Measurements from ENCODE around the gene CTIF. TPM values are rescaled to one million over a fixed set of nuclear protein-coding genes. Genes with fewer than 3 reads are reported as not detected.

Gene CTIF
- polyA plus RNA-seq, 1 of the 3 experiments (the other 2 are of a cell fraction) = 47.2 TPM

- Histone ChIP-seq H3K36me3 (replicated peaks in 1 of 2; ENCODE audit: control insufficient read depth in 1 of 2, insufficient read depth in 2 of 2, low read length in 1 of 2) (no peaks in the 10 kb centered on the region), H3K9me2 (no peaks in the 10 kb centered on the region), H3K27ac (ENCODE audit: low read depth in 2 of 2, low read length in 1 of 2) (peak overlapping the region in 1 of 2 experiments; percentile 50; a peak in 1 of 4 replicates), H2AFZ (ENCODE audit: low read depth) (no peak overlapping the region), H3K9me3 (no peaks in the 10 kb centered on the region), H3K4me1 (ENCODE audit: control insufficient read depth in 1 of 2, insufficient read depth in 2 of 2, low read depth in 1 of 2, low read length in 1 of 2) (peaks cover 29 to 33% of the 10 kb centered on the region in 2 experiments), H3K79me2 (ENCODE audit: insufficient read depth) (peaks cover 54% of the 10 kb centered on the region), H3K4me2 (no peak overlapping the region; the same call in 1 of the 2 replicates), H3F3A (replicated peaks; ENCODE audit: insufficient read depth) (peaks cover 18% of the 10 kb centered on the region), H4K20me1 (ENCODE audit: insufficient read depth) (peaks cover 38% of the 10 kb centered on the region; the same call in 1 of the 2 replicates), H3K9ac (no peak overlapping the region), H3K4me3 (ENCODE audit: low read depth in 2 of 2, low read length in 1 of 2) (no peak overlapping the region), H3K27me3 (ENCODE audit: insufficient read depth) (no peaks in the 10 kb centered on the region)
- peak; percentile 51 for DNase-seq
- POLR2A ChIA-PET = no interaction called here
- no peak for TF ChIP-seq SIN3A (IDR thresholded peaks at IDR 0.05; ENCODE audit: borderline replicate concordance, low read depth, low read length)
- peak; percentile 50; the same call in 1 of the 2 replicates for TF ChIP-seq NFIC (IDR thresholded peaks at IDR 0.05; ENCODE audit: borderline replicate concordance)
- TF ChIP-seq FOSL2 (IDR thresholded peaks at IDR 0.05; ENCODE audit: borderline replicate concordance, low read depth) = peak; percentile 39; the same call in 1 of the 2 replicates
- peak in 1 of 2 experiments; percentile 58; a peak in 1 of 4 replicates for TF ChIP-seq EP300 (IDR thresholded peaks at IDR 0.05; ENCODE audit: borderline replicate concordance in 1 of 2, low read depth in 1 of 2, low read length in 1 of 2)
- TF ChIP-seq JUND (IDR thresholded peaks at IDR 0.05) = peak; percentile 54; the same call in 1 of the 2 replicates
- TF ChIP-seq CHD2 (IDR thresholded peaks at IDR 0.05; ENCODE audit: low read length, partially characterized antibody) = no peak
- TF ChIP-seq USF2 (IDR thresholded peaks at IDR 0.05; ENCODE audit: borderline replicate concordance, low read depth, low read length) = no peak
- no peak for TF ChIP-seq USF1 (IDR thresholded peaks at IDR 0.05; ENCODE audit: borderline replicate concordance, low read depth)
- TF ChIP-seq TEAD4 (IDR thresholded peaks at IDR 0.05; ENCODE audit: borderline replicate concordance, insufficient read depth) = 0 out of 2 replicates have a peak, but pooled peaks have one; percentile 44
- TF ChIP-seq GATA2 (CRISPR knock-in tag; IDR thresholded peaks at IDR 0.05) = peak; percentile 51; the same call in 1 of the 2 replicates
- no peak for TF ChIP-seq TAF1 (IDR thresholded peaks at IDR 0.05; ENCODE audit: borderline replicate concordance, low read depth, low read length)
- TF ChIP-seq PBX3 (IDR thresholded peaks at IDR 0.05) = peak; percentile 74
- peak; percentile 78 for TF ChIP-seq TCF12 (IDR thresholded peaks at IDR 0.05)
- no peak for TF ChIP-seq REST (IDR thresholded peaks at IDR 0.05; ENCODE audit: low read depth, low read length)
- no peak for TF ChIP-seq ZBTB33 (IDR thresholded peaks at IDR 0.05; ENCODE audit: borderline replicate concordance, low read depth)
- TF ChIP-seq RCOR1 (IDR thresholded peaks at IDR 0.05; ENCODE audit: low read length) = 0 out of 2 replicates have a peak, but pooled peaks have one; percentile 12
- no peak for TF ChIP-seq IRF3 (IDR thresholded peaks at IDR 0.05; ENCODE audit: low read depth, low read length)
- TF ChIP-seq RFX5 (IDR thresholded peaks at IDR 0.05; ENCODE audit: low read length) = no peak
- TF ChIP-seq MXI1 (IDR thresholded peaks at IDR 0.05; ENCODE audit: low read depth, low read length) = peak; percentile 18; the same call in 1 of the 2 replicates
- TF ChIP-seq RAD21 (IDR thresholded peaks at IDR 0.05; ENCODE audit: low read length) = no peak
- TF ChIP-seq MAX (IDR thresholded peaks at IDR 0.05; ENCODE audit: low read depth) = no peak
- TF ChIP-seq FOXM1 (IDR thresholded peaks at IDR 0.05; ENCODE audit: low read depth) = no peak
- no peak; the same call in 1 of the 2 replicates for TF ChIP-seq RXRA (IDR thresholded peaks at IDR 0.05; ENCODE audit: borderline replicate concordance, low read depth)
- WGBS (ENCODE audit: low lambda C conversion rate) = 37% methylated on average over 3 of the region's 3 CpGs
- CTCF ChIA-PET = interaction anchor here (1.1 to 1.7 kb wide), 4 partner anchors 15 to 211 kb away, joined by 3 to 7 read pairs (median 3); no protein-coding TSS in a partner anchor
Observed at GRCh38 chr18:48656582-48656981, 117.8 kb downstream of the CTIF start.

Measured in SK-N-SH (cell line).